GM23338 (cell line): ENCODE results near the gene NUDT15.

ENCODE experiments used
- CREB1 ChIP-seq: fragments of 250-450 bp; sonication (Bioruptor Pico); IDR thresholded peaks from 2 replicates; pipeline ENCODE4 v1.5.0; 2020; ENCODE audit warnings: low read depth, mild to moderate bottlenecking, moderate library complexity
- EZH2 ChIP-seq: fragments of 200-600 bp; sonication (generic); IDR thresholded peaks from one replicate; pipeline ENCODE4 v1.8.0; 2017; ENCODE audit warnings: antibody characterized with exemption, mild to moderate bottlenecking, low read depth; ENCODE audit not compliant: unreplicated experiment
- EZH2phosphoT487 ChIP-seq: fragments of 200-600 bp; sonication (generic); IDR thresholded peaks from one replicate; pipeline ENCODE4 v1.8.1; 2018; ENCODE audit warnings: antibody characterized with exemption; ENCODE audit not compliant: unreplicated experiment
- JUNB ChIP-seq: IDR thresholded peaks from one replicate; pipeline ENCODE4 v1.6.1; 2016; ENCODE audit warnings: antibody characterized with exemption; ENCODE audit not compliant: unreplicated experiment
- NANOG ChIP-seq: IDR thresholded peaks from 2 replicates; pipeline ENCODE4 v1.6.1; 2016; ENCODE audit warnings: antibody characterized with exemption, borderline replicate concordance
- POLR2AphosphoS5 ChIP-seq: IDR thresholded peaks from 2 replicates; pipeline ENCODE4 v1.6.1; 2016; ENCODE audit warnings: antibody characterized with exemption, low read depth
- ZNF331 ChIP-seq: fragments of 250-450 bp; sonication (Bioruptor Pico); IDR thresholded peaks from 2 replicates; pipeline ENCODE4 v1.5.0; 2020; ENCODE audit warnings: low read depth, mild to moderate bottlenecking, moderate library complexity
- TF ChIP-seq, protein P1 (sequence below), 2 experiments: fragments of 200-600 bp in 1 of 2; sonication (generic) in 1 of 2; conservative IDR thresholded peaks; 2 replicates each; pipeline versions ENCODE4 v1.5.1 to v1.6.1; 2016 to 2017; ENCODE audit warnings: antibody characterized with exemption in 2 of 2, low read depth in 2 of 2, mild to moderate bottlenecking in 2 of 2, moderate library complexity in 1 of 2
- TF ChIP-seq, protein P2 (sequence below): IDR thresholded peaks from one replicate; pipeline ENCODE4 v1.6.1; 2018; ENCODE audit warnings: antibody characterized with exemption; ENCODE audit not compliant: unreplicated experiment

DNA sequence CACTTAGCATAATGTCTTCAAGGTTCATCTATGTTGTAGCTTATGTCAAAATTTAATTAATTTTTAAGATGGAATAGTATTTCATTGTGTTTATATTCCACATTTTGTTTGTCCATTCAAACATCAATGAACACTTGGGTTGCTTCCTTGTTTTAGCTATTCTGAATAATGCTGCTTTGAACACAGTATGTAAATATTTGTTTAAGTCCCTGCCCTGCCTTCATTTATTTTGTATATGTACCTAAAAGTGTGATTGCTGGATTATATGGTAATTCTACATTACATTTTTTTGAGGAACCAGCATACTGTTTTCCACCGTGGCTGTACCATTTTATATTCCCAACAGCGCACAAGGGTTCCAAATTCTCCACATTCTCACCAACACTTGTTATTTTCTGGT lies 18.9 kb upstream of the NUDT15 start:
- TF ChIP-seq, protein P1, sequence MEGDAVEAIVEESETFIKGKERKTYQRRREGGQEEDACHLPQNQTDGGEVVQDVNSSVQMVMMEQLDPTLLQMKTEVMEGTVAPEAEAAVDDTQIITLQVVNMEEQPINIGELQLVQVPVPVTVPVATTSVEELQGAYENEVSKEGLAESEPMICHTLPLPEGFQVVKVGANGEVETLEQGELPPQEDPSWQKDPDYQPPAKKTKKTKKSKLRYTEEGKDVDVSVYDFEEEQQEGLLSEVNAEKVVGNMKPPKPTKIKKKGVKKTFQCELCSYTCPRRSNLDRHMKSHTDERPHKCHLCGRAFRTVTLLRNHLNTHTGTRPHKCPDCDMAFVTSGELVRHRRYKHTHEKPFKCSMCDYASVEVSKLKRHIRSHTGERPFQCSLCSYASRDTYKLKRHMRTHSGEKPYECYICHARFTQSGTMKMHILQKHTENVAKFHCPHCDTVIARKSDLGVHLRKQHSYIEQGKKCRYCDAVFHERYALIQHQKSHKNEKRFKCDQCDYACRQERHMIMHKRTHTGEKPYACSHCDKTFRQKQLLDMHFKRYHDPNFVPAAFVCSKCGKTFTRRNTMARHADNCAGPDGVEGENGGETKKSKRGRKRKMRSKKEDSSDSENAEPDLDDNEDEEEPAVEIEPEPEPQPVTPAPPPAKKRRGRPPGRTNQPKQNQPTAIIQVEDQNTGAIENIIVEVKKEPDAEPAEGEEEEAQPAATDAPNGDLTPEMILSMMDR (conservative IDR thresholded peaks at IDR 0.05; ENCODE audit: low read depth in 2 of 2), result no peak
- TF ChIP-seq NANOG, result no peak
- TF ChIP-seq EZH2, result no peak
- no peak for TF ChIP-seq ZNF331
- TF ChIP-seq EZH2phosphoT487, result no peak
- TF ChIP-seq, protein P2, sequence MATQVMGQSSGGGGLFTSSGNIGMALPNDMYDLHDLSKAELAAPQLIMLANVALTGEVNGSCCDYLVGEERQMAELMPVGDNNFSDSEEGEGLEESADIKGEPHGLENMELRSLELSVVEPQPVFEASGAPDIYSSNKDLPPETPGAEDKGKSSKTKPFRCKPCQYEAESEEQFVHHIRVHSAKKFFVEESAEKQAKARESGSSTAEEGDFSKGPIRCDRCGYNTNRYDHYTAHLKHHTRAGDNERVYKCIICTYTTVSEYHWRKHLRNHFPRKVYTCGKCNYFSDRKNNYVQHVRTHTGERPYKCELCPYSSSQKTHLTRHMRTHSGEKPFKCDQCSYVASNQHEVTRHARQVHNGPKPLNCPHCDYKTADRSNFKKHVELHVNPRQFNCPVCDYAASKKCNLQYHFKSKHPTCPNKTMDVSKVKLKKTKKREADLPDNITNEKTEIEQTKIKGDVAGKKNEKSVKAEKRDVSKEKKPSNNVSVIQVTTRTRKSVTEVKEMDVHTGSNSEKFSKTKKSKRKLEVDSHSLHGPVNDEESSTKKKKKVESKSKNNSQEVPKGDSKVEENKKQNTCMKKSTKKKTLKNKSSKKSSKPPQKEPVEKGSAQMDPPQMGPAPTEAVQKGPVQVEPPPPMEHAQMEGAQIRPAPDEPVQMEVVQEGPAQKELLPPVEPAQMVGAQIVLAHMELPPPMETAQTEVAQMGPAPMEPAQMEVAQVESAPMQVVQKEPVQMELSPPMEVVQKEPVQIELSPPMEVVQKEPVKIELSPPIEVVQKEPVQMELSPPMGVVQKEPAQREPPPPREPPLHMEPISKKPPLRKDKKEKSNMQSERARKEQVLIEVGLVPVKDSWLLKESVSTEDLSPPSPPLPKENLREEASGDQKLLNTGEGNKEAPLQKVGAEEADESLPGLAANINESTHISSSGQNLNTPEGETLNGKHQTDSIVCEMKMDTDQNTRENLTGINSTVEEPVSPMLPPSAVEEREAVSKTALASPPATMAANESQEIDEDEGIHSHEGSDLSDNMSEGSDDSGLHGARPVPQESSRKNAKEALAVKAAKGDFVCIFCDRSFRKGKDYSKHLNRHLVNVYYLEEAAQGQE, result no peak
- TF ChIP-seq CREB1 (CRISPR knock-in tag), result no peak
- TF ChIP-seq POLR2AphosphoS5, result no peak
- TF ChIP-seq JUNB, result no peak
